H9 (cell line): Measurements from ENCODE around the gene USP17L18. TPM values are rescaled to one million over a fixed set of nuclear protein-coding genes. Genes with fewer than 3 reads are reported as not detected.
"Not testable (repeated sequence)": the region's sequence is repeated elsewhere in the genome, so short reads cannot be mapped to it uniquely, and the experiment has no call there.

Experiments used
- DNase-seq: peaks from one replicate; pipeline ENCODE4 v3.0.0-alpha.2; 2017
- H2AFZ ChIP-seq: one replicate; pipeline ENCODE4 v1.6.1; 2013; ENCODE audit warnings: mild to moderate bottlenecking, low read length, control low read depth, moderate library complexity
- H2AK5ac ChIP-seq: 2 replicates; pipeline ENCODE4 v1.6.1; 2013; ENCODE audit warnings: low read length, control low read depth, mixed read lengths; ENCODE audit not compliant: insufficient read length
- H2BK120ac ChIP-seq: one replicate; pipeline ENCODE4 v1.6.1; 2013; ENCODE audit warnings: low read depth, mild to moderate bottlenecking, low read length, control low read depth, inconsistent platforms; ENCODE audit not compliant: poor library complexity, severe bottlenecking
- H2BK12ac ChIP-seq: 2 replicates; pipeline ENCODE4 v1.6.1; 2013; ENCODE audit warnings: low read length, control low read depth, mixed read lengths, low read depth; ENCODE audit not compliant: insufficient read length
- H2BK15ac ChIP-seq: 2 replicates; pipeline ENCODE4 v1.6.1; 2013; ENCODE audit warnings: low read depth, low read length, control low read depth
- H2BK20ac ChIP-seq: one replicate; pipeline ENCODE4 v1.6.1; 2013; ENCODE audit warnings: low read depth, mild to moderate bottlenecking, low read length, control low read depth, inconsistent platforms; ENCODE audit not compliant: poor library complexity, severe bottlenecking
- H2BK5ac ChIP-seq: 2 replicates; pipeline ENCODE4 v1.6.1; 2013; ENCODE audit warnings: low read length, control low read depth, mixed read lengths; ENCODE audit not compliant: insufficient read length
- H3K14ac ChIP-seq: 2 replicates; pipeline ENCODE4 v1.6.1; 2013; ENCODE audit warnings: low read length, control low read depth; ENCODE audit not compliant: insufficient read depth
- H3K18ac ChIP-seq: 2 replicates; pipeline ENCODE4 v1.6.1; 2013; ENCODE audit warnings: low read depth, mild to moderate bottlenecking, mixed read lengths, low read length, control low read depth; ENCODE audit not compliant: insufficient read length
- H3K23ac ChIP-seq: 2 replicates; pipeline ENCODE4 v1.6.1; 2013; ENCODE audit warnings: low read length, control low read depth, mixed read lengths, low read depth; ENCODE audit not compliant: insufficient read length
- H3K23me2 ChIP-seq: 2 replicates; pipeline ENCODE4 v1.6.1; 2013; ENCODE audit warnings: low read depth, mild to moderate bottlenecking, mixed read lengths, low read length, control low read depth; ENCODE audit not compliant: insufficient read length, poor library complexity, severe bottlenecking
- H3K27ac ChIP-seq: 2 replicates; pipeline ENCODE4 v1.5.1; 2013; ENCODE audit warnings: low read length, control low read depth, mixed read lengths, low read depth; ENCODE audit not compliant: insufficient read length
- H3K27me3 ChIP-seq: 2 replicates; pipeline ENCODE4 v1.6.1; 2013; ENCODE audit warnings: low read length, control low read depth, inconsistent platforms; ENCODE audit not compliant: insufficient read depth
- H3K4ac ChIP-seq: 2 replicates; pipeline ENCODE4 v1.6.1; 2013; ENCODE audit warnings: low read depth, mild to moderate bottlenecking, control low read depth, inconsistent platforms, low read length, moderate library complexity
- H3K4me1 ChIP-seq: 2 replicates; pipeline ENCODE4 v1.6.1; 2013; ENCODE audit warnings: low read length, control low read depth, inconsistent platforms; ENCODE audit not compliant: insufficient read depth
- H3K4me2 ChIP-seq: 2 replicates; pipeline ENCODE4 v1.6.1; 2013; ENCODE audit warnings: low read length, control low read depth, mixed read lengths; ENCODE audit not compliant: insufficient read length, insufficient read depth
- H3K56ac ChIP-seq: 2 replicates; pipeline ENCODE4 v1.6.1; 2013; ENCODE audit warnings: low read depth, mild to moderate bottlenecking, mixed read lengths, low read length, control low read depth; ENCODE audit not compliant: insufficient read length
- H3K79me1 ChIP-seq: 2 replicates; pipeline ENCODE4 v1.6.1; 2013; ENCODE audit warnings: low read depth, mild to moderate bottlenecking, moderate library complexity, low read length, control low read depth, inconsistent platforms; ENCODE audit not compliant: insufficient read depth, poor library complexity, severe bottlenecking
- H3K79me2 ChIP-seq: 2 replicates; pipeline ENCODE4 v1.6.1; 2013; ENCODE audit warnings: low read length, control low read depth, inconsistent platforms; ENCODE audit not compliant: insufficient read depth
- H3K9ac ChIP-seq: 2 replicates; pipeline ENCODE4 v1.6.1; 2013; ENCODE audit warnings: low read length, control low read depth, mixed read lengths; ENCODE audit not compliant: insufficient read length; ENCODE audit errors: extremely low read depth
- H3K9me3 ChIP-seq: one replicate; pipeline ENCODE4 v1.6.1; 2013; ENCODE audit warnings: low read depth, low read length, inconsistent platforms; ENCODE audit not compliant: control insufficient read depth
- H3T11ph ChIP-seq: one replicate; pipeline ENCODE4 v1.6.1; 2013; ENCODE audit warnings: mild to moderate bottlenecking, low read length, control low read depth, inconsistent platforms
- H4K20me1 ChIP-seq: one replicate; pipeline ENCODE4 v1.6.1; 2013; ENCODE audit not compliant: control insufficient read depth, insufficient read length, insufficient read depth
- H4K5ac ChIP-seq: 2 replicates; pipeline ENCODE4 v1.6.1; 2013; ENCODE audit warnings: low read depth, mild to moderate bottlenecking, mixed read lengths, low read length, control low read depth; ENCODE audit not compliant: insufficient read length
- H4K8ac ChIP-seq: replicated peaks from 2 replicates; pipeline ENCODE4 v1.6.1; 2013; ENCODE audit warnings: low read length, control low read depth, mixed read lengths, low read depth; ENCODE audit not compliant: insufficient read length
- H4K91ac ChIP-seq: 2 replicates; pipeline ENCODE4 v1.6.1; 2013; ENCODE audit warnings: low read depth, mild to moderate bottlenecking, moderate library complexity, mixed read lengths, low read length, control low read depth; ENCODE audit not compliant: insufficient read length
- H3K27ac Mint-ChIP-seq, 3 experiments: 2 replicates in 2 of 3; 3 replicates in 1 of 3; pipeline ENCODE4 v1.8.0; 2020 to 2021; ENCODE audit warnings: mixed read lengths in 3 of 3, mild to moderate bottlenecking in 1 of 3, moderate library complexity in 1 of 3
- H3K27me3 Mint-ChIP-seq: 2 replicates; pipeline ENCODE4 v1.8.0; 2021; ENCODE audit warnings: low read depth, mild to moderate bottlenecking, moderate library complexity, mixed read lengths
- H3K36me3 Mint-ChIP-seq, 3 experiments: 2 replicates in 2 of 3; 3 replicates in 1 of 3; pipeline ENCODE4 v1.8.0; 2020 to 2021; ENCODE audit warnings: low read depth in 3 of 3, mixed read lengths in 3 of 3; ENCODE audit not compliant: insufficient read depth in 1 of 3
- H3K4me1 Mint-ChIP-seq, 2 experiments: 2 replicates each; pipeline ENCODE4 v1.8.0; 2020; ENCODE audit warnings: mixed read lengths in 2 of 2
- H3K4me3 Mint-ChIP-seq, 2 experiments: 2 replicates in 1 of 2; 3 replicates in 1 of 2; pipeline ENCODE4 v1.8.0; 2020 to 2021; ENCODE audit warnings: mild to moderate bottlenecking in 2 of 2, mixed read lengths in 2 of 2, moderate library complexity in 1 of 2
- H3K9me3 Mint-ChIP-seq, 2 experiments: 2 replicates in 1 of 2; 3 replicates in 1 of 2; pipeline ENCODE4 v1.8.0; 2020; ENCODE audit warnings: mild to moderate bottlenecking in 2 of 2, mixed read lengths in 2 of 2, moderate library complexity in 1 of 2
- WGBS: extraction: QIAGEN DNeasy Blood & Tissue Kit; methylation state at CpG from one replicate; pipeline ENCODE4 v1.1.7; 2013; ENCODE audit warnings: missing lambda C conversion rate, low lambda C conversion rate, mixed read lengths; ENCODE audit not compliant: insufficient read length; ENCODE audit errors: extremely low coverage; 5-methylcytosine and 5-hydroxymethylcytosine counted together
- total RNA-seq: library from RNA; stranded (reverse); gene quantifications from 2 replicates; pipeline ENCODE4 v1.2.1, GENCODE V29; 2021

USP17L18 gene
- total RNA-seq, 1 experiment from 2014 or later = not detected

GRCh38 chr4:9238461-9238860 is 10.0 kb upstream of the USP17L18 start:
- H3K18ac ChIP-seq, H2BK120ac ChIP-seq, H2BK12ac ChIP-seq, H2AK5ac ChIP-seq, H2BK20ac ChIP-seq, H3K9me3 ChIP-seq, H3K79me1 ChIP-seq, H3K4me3 Mint-ChIP-seq, H3K9ac ChIP-seq, H3K27ac ChIP-seq, H3K4me1 Mint-ChIP-seq, H3K56ac ChIP-seq, H3K27me3 Mint-ChIP-seq, H3K14ac ChIP-seq, H3K4me2 ChIP-seq, H3K9me3 Mint-ChIP-seq, H4K5ac ChIP-seq, H3K23me2 ChIP-seq, H2BK15ac ChIP-seq, DNase-seq, H4K91ac ChIP-seq, H4K8ac ChIP-seq, H3K23ac ChIP-seq, H3K27me3 ChIP-seq, H3K4me1 ChIP-seq, H3K4ac ChIP-seq, H3K27ac Mint-ChIP-seq, H2BK5ac ChIP-seq, H3K36me3 Mint-ChIP-seq, H2AFZ ChIP-seq, H4K20me1 ChIP-seq, H3K79me2 ChIP-seq, H3T11ph ChIP-seq: not testable (repeated sequence)
- WGBS = no CpG with 5 or more reads among the region's 12 CpGs

GRCh38 chr4:9243579-9243978 is 4.9 kb upstream of the USP17L18 start, which contains the start of gene USP17L17:
USP17L17 (plus strand) TSS chr4:9243879; CDS start chr4:9243879, 0 bp downstream.
- not testable (repeated sequence) for H3K9me3 Mint-ChIP-seq, H3K4me2 ChIP-seq

More at GRCh38 chr4:9243579-9243978, 4.9 kb upstream of the USP17L18 start, which contains the start of gene USP17L17:
- WGBS = no CpG with 5 or more reads among the region's 14 CpGs
- H3K9ac ChIP-seq, H4K8ac ChIP-seq, H3K23ac ChIP-seq, H3K4me1 ChIP-seq, H4K91ac ChIP-seq, H3K4me1 Mint-ChIP-seq, H4K20me1 ChIP-seq, DNase-seq, H3K27ac Mint-ChIP-seq, H3K9me3 ChIP-seq, H2BK20ac ChIP-seq, H3K36me3 Mint-ChIP-seq, H3K4ac ChIP-seq, H3K14ac ChIP-seq, H3K27me3 Mint-ChIP-seq, H3K79me1 ChIP-seq, H3K18ac ChIP-seq, H3K27me3 ChIP-seq, H3K27ac ChIP-seq, H3K23me2 ChIP-seq, H2BK120ac ChIP-seq, H3K56ac ChIP-seq, H4K5ac ChIP-seq, H2BK15ac ChIP-seq, H3T11ph ChIP-seq, H3K4me3 Mint-ChIP-seq, H2BK12ac ChIP-seq, H2AFZ ChIP-seq, H2AK5ac ChIP-seq, H3K79me2 ChIP-seq, H2BK5ac ChIP-seq: not testable (repeated sequence)
